Ovary (tissue), 9 donors: Measurements from ENCODE around the gene UBE2C. TPM values are rescaled to one million over a fixed set of nuclear protein-coding genes. Genes with fewer than 3 reads are reported as not detected.
A peak's percentile ranks its signal among the peaks of the same experiment; 100 is the strongest.

Source experiments
- DNase-seq, 5 donors: peaks; one replicate each; pipeline ENCODE4 v3.0.0-alpha.2; 2019 to 2020
- H3K27ac ChIP-seq, 2 donors: fragments of 200-600 bp; one replicate each; pipeline versions ENCODE4 v1.5.1 to v1.8.0; 2019 to 2022
- H3K27me3 ChIP-seq: fragments of 200-600 bp; one replicate; pipeline ENCODE4 v1.8.0; 2022
- H3K36me3 ChIP-seq: fragments of 200-600 bp; sonication (generic); one replicate; pipeline ENCODE4 v1.5.1; 2019
- H3K4me1 ChIP-seq: one replicate; pipeline ENCODE4 v1.8.1; 2013; ENCODE audit warnings: mild to moderate bottlenecking, moderate library complexity; ENCODE audit not compliant: insufficient read depth
- H3K4me3 ChIP-seq: fragments of 200-600 bp; sonication (generic); one replicate; pipeline ENCODE4 v1.5.1; 2017
- H3K9me3 ChIP-seq, 2 donors: fragments of 200-600 bp in 1 of 2; sonication (generic) in 1 of 2; one replicate each; pipeline versions ENCODE4 v1.5.1 to v1.8.1; 2013 to 2019; ENCODE audit warnings: mild to moderate bottlenecking in 1 of 2, moderate library complexity in 1 of 2
- CTCF ChIP-seq, 3 donors: fragments of 450-650 bp in 2 of 3; fragments of 200-600 bp in 1 of 3; IDR thresholded peaks; one replicate each; pipeline versions ENCODE4 v1.5.1 to v1.8.0; 2016 to 2022; ENCODE audit warnings: antibody characterized with exemption in 3 of 3, mild to moderate bottlenecking in 1 of 3
- EP300 ChIP-seq: sonication (generic); formaldehyde crosslinking; IDR thresholded peaks from one replicate; pipeline ENCODE4 v1.6.1; 2017; ENCODE audit warnings: antibody characterized with exemption
- POLR2A ChIP-seq: fragments of 450-650 bp; IDR thresholded peaks from one replicate; pipeline ENCODE4 v1.6.1; 2017; ENCODE audit warnings: antibody characterized with exemption, mild to moderate bottlenecking, moderate library complexity
- WGBS, 3 donors: extraction: QIAGEN DNeasy Blood & Tissue Kit in 1 of 3; methylation state at CpG; one replicate each; pipeline versions ENCODE4 v1.1.5 to v1.1.7; 2013 to 2017; 5-methylcytosine and 5-hydroxymethylcytosine counted together
- intact Hi-C, 4 donors: fragments of 100-400 bp; cut with DNase I; formaldehyde crosslinking; loops; one replicate each; pipeline versions ENCODE4 v1.11.0 to v1.15.1; 2022 to 2023
- polyA plus RNA-seq, 2 donors: library from polyadenylated mRNA; stranded (reverse); fragments of 200-250 nt in 1 of 2; fragments of 350-450 nt in 1 of 2; fragmentation: Illumina TruSeq in 1 of 2; extraction: RNeasy Lipid Tissue Mini Kit (QIAGEN cat#74804) in 1 of 2; gene quantifications; one replicate each; pipeline ENCODE4 v1.2.3, GENCODE V29; 2013 to 2014
- total RNA-seq, 7 donors: library from RNA; depleted of rRNA in 2 of 7; stranded (reverse); fragments of >200 nt in 2 of 7; fragmentation: NEBNext Ultra II Directional in 3 of 7; extraction: Animal tissue kit (Norgen Biotek cat#: 25700) in 3 of 7; gene quantifications; one replicate each; pipeline versions ENCODE4 v1.1.0 to v1.2.4, GENCODE V29; 2016 to 2023
- donor health status: DM: no; HTN: no; CAD: no; lungs with moderate emphysema.
- donor health status: DM: no; HTN: no; CAD: no.
- donor health status: Bipolar disorder and iron deficiency.
- donor health status: DM: yes; HTN: yes; CAD: no.
- donor health status: DM: no; HTN: no; CAD: no.
- donor health status: DM: yes; HTN: yes; CAD: no.

Gene UBE2C
- total and polyA plus RNA-seq, 9 donors = 0.69 to 5.6 (median 1.6) TPM; not detected in 3

GRCh38 chr20:45848969-45849582 lies 36.6 kb downstream of the UBE2C start:
- no peak overlapping the region for H3K27ac ChIP-seq
- WGBS, 3 donors = 88 to 94% (median 89%) methylated on average over 8 of the region's 8 CpGs
- no peak overlapping the region for H3K4me3 ChIP-seq
- H3K9me3 ChIP-seq = no peaks in the 10 kb centered on the region
- TF ChIP-seq CTCF (IDR thresholded peaks at IDR 0.05) (no peak), EP300 (no peak), POLR2A (no peak)
- intact Hi-C loops = no loop called here
- no peaks in the 10 kb centered on the region for H3K27me3 ChIP-seq
- H3K4me1 ChIP-seq = peaks cover 2% of the 10 kb centered on the region
- peak in 1 of 5 donors; percentile 7 for DNase-seq
- H3K36me3 ChIP-seq = no peaks in the 10 kb centered on the region

GRCh38 chr20:45850238-45850637 lies 37.8 kb downstream of the UBE2C start:
- TF ChIP-seq EP300 = no peak
- TF ChIP-seq POLR2A = no peak
- H3K4me1 ChIP-seq = peaks cover 2% of the 10 kb centered on the region

GRCh38 chr20:45850926-45851325 lies 38.5 kb downstream of the UBE2C start:
- Histone ChIP-seq H3K4me3 (no peak overlapping the region), H3K27me3 (no peaks in the 10 kb centered on the region), H3K36me3 (no peaks in the 10 kb centered on the region), H3K9me3 (no peaks in the 10 kb centered on the region), H3K4me1 (peaks cover 4% of the 10 kb centered on the region), H3K27ac (no peak overlapping the region)
- intact Hi-C loops = no loop called here
- DNase-seq = peak in 1 of 5 donors; percentile 2
- WGBS, 3 donors = 33 to 89% (median 63%) methylated on average over 1 of the region's 1 CpG
- no peak for TF ChIP-seq CTCF (IDR thresholded peaks at IDR 0.05)
- TF ChIP-seq POLR2A = no peak
- TF ChIP-seq EP300 = no peak

More at GRCh38 chr20:45850238-45850637, 37.8 kb downstream of the UBE2C start:
- Histone ChIP-seq H3K27me3 (no peaks in the 10 kb centered on the region), H3K36me3 (no peaks in the 10 kb centered on the region), H3K9me3 (no peaks in the 10 kb centered on the region), H3K4me3 (no peak overlapping the region), H3K27ac (no peak overlapping the region)
- intact Hi-C loops = no loop called here
- 92 to 98% (median 97%) methylated on average over 2 of the region's 2 CpGs for WGBS, 3 donors
- peak in 1 of 5 donors; percentile 3 for DNase-seq

- H3K36me3 ChIP-seq = no peaks in the 10 kb centered on the region
These were observed 39.1 kb downstream of the UBE2C start for GRCh38 chr20:45851501-45851900.

More at GRCh38 chr20:45851501-45851900, 39.1 kb downstream of the UBE2C start:
- Histone ChIP-seq H3K4me3 (no peak overlapping the region), H3K9me3 (no peaks in the 10 kb centered on the region), H3K27ac (no peak overlapping the region), H3K4me1 (peaks cover 8% of the 10 kb centered on the region), H3K27me3 (no peaks in the 10 kb centered on the region)
- no peak for DNase-seq
- no peak for TF ChIP-seq CTCF (IDR thresholded peaks at IDR 0.05)
- intact Hi-C loops = no loop called here
